ENCODE results near the gene RNF212B.
"Not testable (repeated sequence)": the region's sequence is repeated elsewhere in the genome, so short reads cannot be mapped to it uniquely, and the experiment has no call there.

RNF212B gene

GRCh38 chr14:23242076-23242475, 4.3 kb downstream of the RNF212B start:
- in situ Hi-C loops (cut with MboI; ENCODE audit: low sequenced_read_pairs), result no loop called here

GRCh38 chr14:23243066-23243465, 5.3 kb downstream of the RNF212B start:
- in situ Hi-C loops (cut with MboI; ENCODE audit: low sequenced_read_pairs), result no loop called here

- in situ Hi-C loops (cut with MboI; ENCODE audit: low sequenced_read_pairs), result no loop called here
Measured at GRCh38 chr14:23245282-23245681, 7.5 kb downstream of the RNF212B start.

GRCh38 chr14:23248601-23249000, 10.9 kb downstream of the RNF212B start:
- in situ Hi-C loops (cut with MboI; ENCODE audit: low sequenced_read_pairs), result no loop called here

- in situ Hi-C loops (cut with MboI; ENCODE audit: low sequenced_read_pairs), result no loop called here
Measured at GRCh38 chr14:23249824-23250223, 12.1 kb downstream of the RNF212B start.

GRCh38 chr14:23252006-23252405, 14.3 kb downstream of the RNF212B start:
- in situ Hi-C loops (cut with MboI; ENCODE audit: low sequenced_read_pairs), result no loop called here

- in situ Hi-C loops (cut with MboI; ENCODE audit: low sequenced_read_pairs), result no loop called here
Measured at GRCh38 chr14:23252420-23253333, 14.9 kb downstream of the RNF212B start.

GRCh38 chr14:23258256-23258655, 20.5 kb downstream of the RNF212B start:
- in situ Hi-C loops (cut with MboI; ENCODE audit: low sequenced_read_pairs), result no loop called here

- in situ Hi-C loops (cut with MboI; ENCODE audit: low sequenced_read_pairs), result no loop called here
Measured at GRCh38 chr14:23259426-23259825, 21.7 kb downstream of the RNF212B start.

- in situ Hi-C loops (cut with MboI; ENCODE audit: low sequenced_read_pairs), result not testable (repeated sequence)
Measured at GRCh38 chr14:23260849-23261248, 23.1 kb downstream of the RNF212B start.

- in situ Hi-C loops (cut with MboI; ENCODE audit: low sequenced_read_pairs), result no loop called here
Measured at GRCh38 chr14:23269193-23269592, 31.5 kb downstream of the RNF212B start.

GRCh38 chr14:23275412-23275811, 37.7 kb downstream of the RNF212B start:
- in situ Hi-C loops (cut with MboI; ENCODE audit: low sequenced_read_pairs), result no loop called here

GRCh38 chr14:23277189-23277588, 39.5 kb downstream of the RNF212B start:
- in situ Hi-C loops (cut with MboI; ENCODE audit: low sequenced_read_pairs), result no loop called here

- in situ Hi-C loops (cut with MboI; ENCODE audit: low sequenced_read_pairs), result not testable (repeated sequence)
Measured at GRCh38 chr14:23277928-23278327, 40.2 kb downstream of the RNF212B start.

GRCh38 chr14:23281247-23281646, 43.5 kb downstream of the RNF212B start:
- in situ Hi-C loops (cut with MboI; ENCODE audit: low sequenced_read_pairs), result no loop called here

GRCh38 chr14:23284654-23285529, 47.2 kb downstream of the RNF212B start:
- in situ Hi-C loops (cut with MboI; ENCODE audit: low sequenced_read_pairs), result no loop called here

- in situ Hi-C loops (cut with MboI; ENCODE audit: low sequenced_read_pairs), result no loop called here
Measured at GRCh38 chr14:23285530-23286019, 47.8 kb downstream of the RNF212B start.

GRCh38 chr14:23286020-23286901, 48.5 kb downstream of the RNF212B start, which contains the start of gene HOMEZ:
TSS of gene HOMEZ (minus strand) at chr14:23286132. CDS start at chr14:23285952, 180 bp downstream.
- in situ Hi-C loops (cut with MboI; ENCODE audit: low sequenced_read_pairs), result no loop called here

- in situ Hi-C loops (cut with MboI; ENCODE audit: low sequenced_read_pairs), result no loop called here
Measured at GRCh38 chr14:23286902-23287479, 49.3 kb downstream of the RNF212B start.
